Progenitor cell of endocrine pancreas (in vitro differentiated cells): ENCODE measurements around the gene PRKCZ. TPM values are rescaled to one million over a fixed set of nuclear protein-coding genes. Genes with fewer than 3 reads are reported as not detected.

ENCODE experiments used
- DNase-seq: peaks from one replicate; pipeline ENCODE4 v3.0.0; 2021; ENCODE audit warnings: low spot score; ENCODE audit not compliant: unreplicated experiment
- H3K27ac Mint-ChIP-seq: 2 replicates; pipeline ENCODE4 v1.8.0; 2021; ENCODE audit warnings: mild to moderate bottlenecking, moderate library complexity, mixed read lengths
- H3K27me3 Mint-ChIP-seq: 2 replicates; pipeline ENCODE4 v1.8.0; 2021; ENCODE audit warnings: mixed read lengths
- H3K36me3 Mint-ChIP-seq: 2 replicates; pipeline ENCODE4 v1.8.0; 2022; ENCODE audit warnings: mixed read lengths; ENCODE audit not compliant: insufficient read depth
- H3K4me1 Mint-ChIP-seq: 2 replicates; pipeline ENCODE4 v1.8.0; 2021; ENCODE audit warnings: low read depth, mixed read lengths
- H3K4me3 Mint-ChIP-seq: 2 replicates; pipeline ENCODE4 v1.8.0; 2021; ENCODE audit warnings: low read depth, mild to moderate bottlenecking, moderate library complexity, mixed read lengths
- H3K9me3 Mint-ChIP-seq: 2 replicates; pipeline ENCODE4 v1.8.0; 2021; ENCODE audit warnings: low read depth, mixed read lengths
- total RNA-seq: library from RNA; stranded (reverse); gene quantifications from 2 replicates; pipeline ENCODE4 v1.2.1, GENCODE V29; 2021
- TF ChIP-seq, protein P1 (sequence below): fragments of 200-600 bp; sonication (generic); IDR thresholded peaks from one replicate; pipeline ENCODE4 v1.5.0; 2021; ENCODE audit warnings: antibody characterized with exemption, mild to moderate bottlenecking; ENCODE audit not compliant: unreplicated experiment

PRKCZ gene
- total RNA-seq, 1 donor from 2014 or later, result 71.5 TPM

DNA sequence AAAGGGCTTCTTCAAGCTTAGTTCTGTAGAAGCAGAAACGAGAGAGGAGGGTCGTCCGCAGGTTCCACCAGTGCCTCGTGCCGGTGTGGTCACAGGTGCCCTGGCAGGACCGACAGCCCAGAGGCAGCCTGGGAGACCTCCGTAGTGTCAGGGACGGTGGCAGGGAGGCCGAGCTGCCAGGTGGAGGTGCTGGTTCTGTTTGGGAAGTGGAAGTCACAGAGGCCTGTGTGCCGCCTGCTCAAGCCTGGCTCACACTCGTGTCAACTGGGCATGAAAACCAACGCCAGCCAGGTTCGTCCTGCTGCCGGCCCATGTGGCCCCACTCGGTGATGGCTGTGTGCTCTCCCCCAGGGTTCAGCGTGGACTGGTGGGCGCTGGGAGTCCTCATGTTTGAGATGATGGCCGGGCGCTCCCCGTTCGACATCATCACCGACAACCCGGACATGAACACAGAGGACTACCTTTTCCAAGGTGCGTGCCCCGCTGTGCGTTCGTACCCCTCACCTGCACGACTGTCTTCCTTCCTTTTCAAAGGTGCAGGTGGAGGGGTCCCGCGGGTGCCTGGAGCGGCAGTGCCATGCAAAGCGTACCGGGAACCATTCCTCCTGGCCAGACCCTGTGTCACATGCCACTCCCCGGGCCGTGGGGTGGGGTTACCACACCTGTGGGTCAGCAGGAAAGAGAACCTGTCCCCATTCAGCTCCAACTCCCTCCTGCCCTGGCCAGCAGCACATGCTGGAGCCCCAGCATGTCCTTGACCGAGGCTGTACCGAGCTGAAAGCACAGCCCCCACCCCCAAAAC is 123.5 kb downstream of the PRKCZ start:
- H3K27me3 Mint-ChIP-seq, result no peaks in the 10 kb centered on the region
- no peaks in the 10 kb centered on the region for H3K4me1 Mint-ChIP-seq
- no peak overlapping the region for H3K27ac Mint-ChIP-seq
- DNase-seq, result no peak
- no peaks in the 10 kb centered on the region for H3K9me3 Mint-ChIP-seq
- H3K4me3 Mint-ChIP-seq, result no peak overlapping the region
- peaks cover 14% of the 10 kb centered on the region for H3K36me3 Mint-ChIP-seq
- TF ChIP-seq, protein P1, sequence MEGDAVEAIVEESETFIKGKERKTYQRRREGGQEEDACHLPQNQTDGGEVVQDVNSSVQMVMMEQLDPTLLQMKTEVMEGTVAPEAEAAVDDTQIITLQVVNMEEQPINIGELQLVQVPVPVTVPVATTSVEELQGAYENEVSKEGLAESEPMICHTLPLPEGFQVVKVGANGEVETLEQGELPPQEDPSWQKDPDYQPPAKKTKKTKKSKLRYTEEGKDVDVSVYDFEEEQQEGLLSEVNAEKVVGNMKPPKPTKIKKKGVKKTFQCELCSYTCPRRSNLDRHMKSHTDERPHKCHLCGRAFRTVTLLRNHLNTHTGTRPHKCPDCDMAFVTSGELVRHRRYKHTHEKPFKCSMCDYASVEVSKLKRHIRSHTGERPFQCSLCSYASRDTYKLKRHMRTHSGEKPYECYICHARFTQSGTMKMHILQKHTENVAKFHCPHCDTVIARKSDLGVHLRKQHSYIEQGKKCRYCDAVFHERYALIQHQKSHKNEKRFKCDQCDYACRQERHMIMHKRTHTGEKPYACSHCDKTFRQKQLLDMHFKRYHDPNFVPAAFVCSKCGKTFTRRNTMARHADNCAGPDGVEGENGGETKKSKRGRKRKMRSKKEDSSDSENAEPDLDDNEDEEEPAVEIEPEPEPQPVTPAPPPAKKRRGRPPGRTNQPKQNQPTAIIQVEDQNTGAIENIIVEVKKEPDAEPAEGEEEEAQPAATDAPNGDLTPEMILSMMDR, result no peak

DNA sequence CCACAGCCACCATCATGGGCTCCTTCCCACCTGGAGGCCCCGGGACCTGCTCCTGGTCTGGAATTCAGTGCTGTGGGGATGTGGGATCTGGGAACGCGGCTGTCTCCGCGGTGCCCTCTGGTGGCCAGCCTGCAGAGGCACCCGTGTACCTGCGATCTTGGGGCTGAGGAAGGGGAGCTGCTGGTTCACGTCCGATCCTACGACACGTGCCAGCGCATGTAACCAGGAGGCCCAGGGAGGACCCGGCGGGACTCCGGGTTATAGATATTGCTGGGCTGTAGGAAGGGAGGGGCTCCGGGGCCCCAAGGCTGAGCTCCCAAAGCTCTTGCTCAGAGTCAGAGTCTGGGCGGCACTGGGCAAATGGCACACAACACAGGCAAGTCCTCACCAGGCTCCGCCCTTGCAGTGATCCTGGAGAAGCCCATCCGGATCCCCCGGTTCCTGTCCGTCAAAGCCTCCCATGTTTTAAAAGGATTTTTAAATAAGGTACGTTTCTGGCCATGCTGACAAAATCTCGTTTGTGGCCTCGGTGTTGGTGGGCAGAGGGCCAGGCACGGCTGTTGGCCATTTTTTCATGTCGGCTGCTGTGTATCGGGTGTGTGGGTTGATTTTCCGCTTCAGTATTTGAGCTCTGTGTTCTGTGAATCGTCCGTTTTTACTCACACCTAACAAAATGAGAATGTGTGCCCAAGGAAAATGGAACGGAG is 124.3 kb downstream of the PRKCZ start:
- Mint-ChIP-seq H3K9me3 (no peaks in the 10 kb centered on the region), H3K4me3 (no peak overlapping the region), H3K4me1 (no peaks in the 10 kb centered on the region), H3K36me3 (peaks cover 14% of the 10 kb centered on the region), H3K27me3 (no peaks in the 10 kb centered on the region), H3K27ac (no peak overlapping the region)
- TF ChIP-seq, protein P1, result peak; percentile 89
- peak; percentile 56 for DNase-seq

DNA sequence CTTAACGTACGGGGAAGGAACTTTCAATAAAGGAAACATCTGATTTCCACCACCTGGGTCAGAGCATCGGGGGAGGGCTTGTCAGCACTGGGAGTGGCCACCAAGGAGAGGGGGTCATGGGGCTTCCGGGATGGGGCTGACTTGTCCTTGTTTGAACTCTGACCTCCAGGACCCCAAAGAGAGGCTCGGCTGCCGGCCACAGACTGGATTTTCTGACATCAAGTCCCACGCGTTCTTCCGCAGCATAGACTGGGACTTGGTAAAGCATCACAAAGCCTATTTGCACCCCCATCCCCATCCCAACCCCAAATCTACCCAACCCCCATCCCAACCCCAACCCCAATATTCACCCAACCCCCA is 124.8 kb downstream of the PRKCZ start:
- H3K4me1 Mint-ChIP-seq, result no peaks in the 10 kb centered on the region
- H3K27me3 Mint-ChIP-seq, result no peaks in the 10 kb centered on the region
- peaks cover 14% of the 10 kb centered on the region for H3K36me3 Mint-ChIP-seq
- H3K27ac Mint-ChIP-seq, result no peak overlapping the region
- H3K9me3 Mint-ChIP-seq, result no peaks in the 10 kb centered on the region
- TF ChIP-seq, protein P1, result no peak
- no peak for DNase-seq
- H3K4me3 Mint-ChIP-seq, result no peak overlapping the region

DNA sequence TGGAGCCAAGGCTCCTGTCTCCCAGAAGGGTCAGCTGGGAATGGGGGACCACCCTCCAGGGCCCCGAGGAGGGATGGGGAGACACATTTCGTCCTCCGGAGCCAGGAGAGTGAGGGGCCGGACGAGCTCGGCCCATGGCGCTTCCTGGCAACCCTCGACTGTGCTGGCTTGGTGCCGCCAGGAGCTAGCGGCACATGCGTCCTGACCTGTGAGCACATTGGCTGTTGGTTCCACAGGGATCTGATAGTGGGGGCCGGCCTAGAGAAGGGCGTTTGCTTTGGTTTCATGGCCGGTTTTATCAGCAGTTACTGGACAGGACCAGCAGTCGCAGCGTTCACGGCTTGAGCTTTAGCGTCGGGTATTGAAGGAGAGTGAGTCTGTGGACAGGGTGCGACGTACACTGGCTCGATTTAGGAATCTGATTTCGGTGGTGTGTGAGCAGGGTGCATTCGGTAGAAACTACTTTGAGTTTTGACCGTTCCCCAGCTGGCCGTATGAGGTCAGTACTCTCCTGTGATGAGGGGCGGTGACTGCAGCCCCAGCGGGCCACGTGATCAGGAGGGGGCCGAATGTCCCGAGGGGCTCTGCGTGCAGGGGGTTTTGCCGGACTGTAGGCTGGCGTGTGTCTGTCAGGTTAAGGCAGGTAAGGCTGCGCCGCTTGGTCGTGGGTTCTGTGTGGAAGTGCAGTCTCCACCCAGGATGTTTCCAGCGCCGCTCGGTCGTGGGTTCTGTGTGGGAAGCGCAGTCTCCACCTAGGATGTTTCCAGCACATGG is 125.7 kb downstream of the PRKCZ start:
- no peak for DNase-seq
- no peaks in the 10 kb centered on the region for H3K27me3 Mint-ChIP-seq
- no peak overlapping the region for H3K4me3 Mint-ChIP-seq
- H3K9me3 Mint-ChIP-seq, result no peaks in the 10 kb centered on the region
- no peak overlapping the region for H3K27ac Mint-ChIP-seq
- no peaks in the 10 kb centered on the region for H3K4me1 Mint-ChIP-seq
- TF ChIP-seq, protein P1, result no peak
- peaks cover 16% of the 10 kb centered on the region for H3K36me3 Mint-ChIP-seq

DNA sequence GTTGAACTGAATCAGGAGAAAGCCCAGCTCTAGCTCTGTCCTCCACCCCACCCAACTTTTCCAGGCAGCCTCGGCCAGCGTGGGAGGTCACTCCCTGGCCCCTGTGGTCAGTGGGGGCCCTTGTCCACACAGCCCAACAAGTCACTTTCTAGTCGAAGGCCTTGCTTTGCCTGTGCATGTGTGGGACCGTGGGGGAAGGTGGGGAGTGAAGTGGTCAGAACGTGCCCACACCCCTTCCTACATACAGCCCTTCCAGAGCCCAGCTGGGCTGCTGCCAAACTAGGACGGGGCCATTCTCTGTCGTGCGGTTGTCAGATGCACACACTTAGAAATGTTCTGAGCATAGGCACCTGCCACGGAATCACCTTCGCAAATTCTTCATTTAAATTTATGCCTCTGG is 126.4 kb downstream of the PRKCZ start:
- no peaks in the 10 kb centered on the region for H3K9me3 Mint-ChIP-seq
- DNase-seq, result no peak
- peaks cover 16% of the 10 kb centered on the region for H3K36me3 Mint-ChIP-seq
- no peaks in the 10 kb centered on the region for H3K4me1 Mint-ChIP-seq
- H3K27me3 Mint-ChIP-seq, result no peaks in the 10 kb centered on the region
- TF ChIP-seq, protein P1, result no peak
- no peak overlapping the region for H3K4me3 Mint-ChIP-seq
- no peak overlapping the region for H3K27ac Mint-ChIP-seq
